AML-193 (cell line): Measurements from ENCODE around the gene SF3A2.
"Not testable (repeated sequence)": the region's sequence is repeated elsewhere in the genome, so short reads cannot be mapped to it uniquely, and the experiment has no call there.

Source experiments
- DNase-seq, 2 experiments: peaks; one replicate each; lab custom pipeline; 2025; lab: John Stamatoyannopoulos, UW

SF3A2 gene, protein sequence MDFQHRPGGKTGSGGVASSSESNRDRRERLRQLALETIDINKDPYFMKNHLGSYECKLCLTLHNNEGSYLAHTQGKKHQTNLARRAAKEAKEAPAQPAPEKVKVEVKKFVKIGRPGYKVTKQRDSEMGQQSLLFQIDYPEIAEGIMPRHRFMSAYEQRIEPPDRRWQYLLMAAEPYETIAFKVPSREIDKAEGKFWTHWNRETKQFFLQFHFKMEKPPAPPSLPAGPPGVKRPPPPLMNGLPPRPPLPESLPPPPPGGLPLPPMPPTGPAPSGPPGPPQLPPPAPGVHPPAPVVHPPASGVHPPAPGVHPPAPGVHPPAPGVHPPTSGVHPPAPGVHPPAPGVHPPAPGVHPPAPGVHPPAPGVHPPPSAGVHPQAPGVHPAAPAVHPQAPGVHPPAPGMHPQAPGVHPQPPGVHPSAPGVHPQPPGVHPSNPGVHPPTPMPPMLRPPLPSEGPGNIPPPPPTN

DNA sequence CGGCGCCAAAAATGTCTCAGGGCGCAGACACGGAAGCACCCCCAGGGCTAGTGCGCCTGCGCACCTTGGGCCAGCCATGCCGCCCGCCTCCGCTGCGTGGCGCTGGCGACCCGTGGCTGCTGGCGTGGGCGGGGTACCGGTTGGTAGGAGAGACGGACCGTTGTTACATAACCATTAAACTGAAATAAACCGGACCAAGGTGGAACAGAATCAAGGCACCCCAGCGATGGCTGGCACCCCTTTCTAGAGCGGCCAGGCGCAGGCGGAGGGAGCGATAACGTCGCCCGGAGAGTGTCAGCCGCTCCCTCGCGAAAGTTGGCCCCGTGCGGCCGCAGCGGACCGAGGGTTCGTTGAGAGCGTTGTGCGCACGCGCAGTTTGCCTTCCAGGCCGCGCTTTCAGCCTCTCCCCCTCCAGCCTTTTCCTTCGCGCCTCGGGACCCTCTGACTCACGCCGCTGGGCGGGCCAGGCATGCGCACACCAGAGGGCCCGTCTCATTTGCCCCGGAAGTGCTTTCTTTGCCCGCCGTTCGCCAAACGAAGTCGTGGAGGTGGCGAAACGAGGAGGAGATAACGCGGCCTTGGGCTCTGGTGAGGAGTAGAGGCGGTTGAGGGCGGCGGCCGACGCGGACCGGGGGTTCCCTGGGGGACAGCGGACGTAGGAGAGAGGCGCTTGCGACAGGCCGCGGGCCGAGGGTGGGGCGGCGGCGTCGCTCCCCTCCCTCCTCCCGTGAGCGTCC lies at the start of gene SF3A2, which contains the start of gene PLEKHJ1:
Gene SF3A2 (plus strand): TSS at position 511 of the 737 bp plus-strand sequence. CDS start 6,595 bp downstream, outside the sequence.
Gene PLEKHJ1 (minus strand): TSS at position 16 of the 737 bp plus-strand sequence. CDS start 81 bp downstream, outside the sequence.
- peak; percentile 92 to 93 for DNase-seq

DNA sequence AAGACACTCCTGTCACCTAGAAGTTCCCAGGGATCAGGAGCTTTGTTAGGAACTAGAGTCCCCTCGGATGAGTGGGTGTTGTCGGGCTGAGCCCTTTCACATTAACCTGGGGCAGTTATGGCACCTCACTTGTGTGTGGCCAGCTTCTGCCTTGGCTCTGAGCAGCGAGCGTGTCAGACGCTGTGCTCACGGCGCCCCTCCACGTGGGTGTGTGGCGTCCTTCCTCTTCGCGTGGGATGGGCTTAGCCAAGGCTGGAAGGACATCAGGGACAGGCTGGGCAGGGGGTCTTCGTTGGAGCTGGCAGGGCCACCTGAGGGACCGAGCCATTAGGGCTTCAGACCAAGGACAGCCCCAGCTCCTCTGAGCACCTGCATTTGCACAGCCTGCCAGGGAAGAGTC lies 49.5 kb upstream of the SF3A2 start:
- DNase-seq, result no peak

DNA sequence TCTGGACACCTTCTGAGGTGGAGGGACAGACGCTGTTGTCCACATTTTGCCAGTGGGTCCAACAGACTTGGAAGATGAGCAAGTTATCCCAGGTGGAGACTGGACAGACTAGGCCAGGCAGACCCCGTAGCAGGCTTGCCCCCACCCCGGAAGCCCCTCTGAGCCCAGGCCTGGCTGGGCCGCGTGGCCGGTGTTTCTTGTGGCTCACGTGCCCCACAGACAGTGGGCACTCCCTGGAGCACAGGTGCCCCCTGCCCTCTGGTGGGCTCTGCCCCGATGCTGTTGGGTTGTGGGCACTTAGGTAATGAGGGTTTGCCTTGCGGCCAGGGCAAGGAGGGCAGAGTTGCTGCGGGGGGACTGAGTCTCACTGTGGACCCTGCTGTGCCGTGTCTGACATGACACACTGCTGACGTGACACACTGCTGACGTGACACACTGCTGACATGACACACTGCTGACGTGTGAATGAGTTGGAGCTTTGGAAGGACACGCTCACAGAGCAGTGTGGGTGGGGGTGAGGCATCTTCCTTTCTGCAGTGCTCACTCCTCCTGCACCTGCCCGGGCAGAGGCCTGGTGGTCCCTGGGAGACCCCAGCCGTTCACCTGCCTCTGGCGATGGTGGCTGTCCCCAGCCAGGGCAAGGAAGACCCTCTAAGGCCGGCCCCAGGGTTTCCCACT lies 47.8 kb upstream of the SF3A2 start:
- DNase-seq, result no peak

DNA sequence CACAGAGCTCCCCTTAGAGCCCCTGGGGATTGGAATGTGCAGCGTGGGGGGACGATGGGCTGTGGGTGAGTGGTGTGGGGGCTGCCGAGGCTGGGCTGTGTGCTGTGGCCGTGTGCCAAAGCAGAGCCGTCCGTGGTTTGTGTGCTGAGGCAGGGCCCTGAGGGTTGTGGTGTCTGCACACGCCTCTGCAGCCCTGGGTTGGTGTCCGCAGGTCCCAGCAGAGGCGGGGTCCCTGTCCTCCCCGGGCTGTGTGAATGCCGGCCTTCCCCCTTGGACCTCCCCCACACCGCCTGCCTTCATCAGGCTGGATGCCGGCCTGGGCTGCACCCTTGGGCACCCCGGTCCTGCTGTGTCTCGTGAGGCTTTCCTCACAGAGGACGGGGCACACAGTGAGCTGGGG lies 46.7 kb upstream of the SF3A2 start:
- no peak for DNase-seq

DNA sequence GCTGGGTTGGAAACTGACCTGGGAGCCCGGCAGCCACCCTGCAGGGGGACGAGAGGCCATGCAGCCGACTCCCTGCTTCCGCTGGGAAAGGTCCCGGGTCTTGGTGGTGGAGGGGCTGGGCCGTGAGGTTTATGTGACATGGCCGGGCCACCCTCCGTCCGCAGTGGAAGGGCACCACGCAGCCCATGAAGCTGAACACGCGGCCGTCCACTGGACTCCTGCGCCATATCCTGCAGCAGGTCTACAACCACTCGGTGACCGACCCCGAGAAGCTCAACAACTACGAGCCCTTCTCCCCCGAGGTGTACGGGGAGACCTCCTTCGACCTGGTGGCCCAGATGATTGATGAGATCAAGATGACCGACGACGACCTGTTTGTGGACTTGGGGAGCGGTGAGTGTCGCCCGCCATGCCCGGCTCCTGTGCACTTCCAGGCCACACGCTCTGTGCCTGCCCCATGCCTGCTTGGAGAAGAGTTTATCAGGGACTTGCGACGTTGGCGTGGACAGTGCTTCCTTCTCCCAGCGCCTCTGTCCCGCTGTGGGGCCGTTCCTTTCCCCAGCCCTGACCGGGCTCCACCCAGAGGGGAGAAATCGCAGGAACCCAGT lies 45.7 kb upstream of the SF3A2 start:
- DNase-seq, result no peak

DNA sequence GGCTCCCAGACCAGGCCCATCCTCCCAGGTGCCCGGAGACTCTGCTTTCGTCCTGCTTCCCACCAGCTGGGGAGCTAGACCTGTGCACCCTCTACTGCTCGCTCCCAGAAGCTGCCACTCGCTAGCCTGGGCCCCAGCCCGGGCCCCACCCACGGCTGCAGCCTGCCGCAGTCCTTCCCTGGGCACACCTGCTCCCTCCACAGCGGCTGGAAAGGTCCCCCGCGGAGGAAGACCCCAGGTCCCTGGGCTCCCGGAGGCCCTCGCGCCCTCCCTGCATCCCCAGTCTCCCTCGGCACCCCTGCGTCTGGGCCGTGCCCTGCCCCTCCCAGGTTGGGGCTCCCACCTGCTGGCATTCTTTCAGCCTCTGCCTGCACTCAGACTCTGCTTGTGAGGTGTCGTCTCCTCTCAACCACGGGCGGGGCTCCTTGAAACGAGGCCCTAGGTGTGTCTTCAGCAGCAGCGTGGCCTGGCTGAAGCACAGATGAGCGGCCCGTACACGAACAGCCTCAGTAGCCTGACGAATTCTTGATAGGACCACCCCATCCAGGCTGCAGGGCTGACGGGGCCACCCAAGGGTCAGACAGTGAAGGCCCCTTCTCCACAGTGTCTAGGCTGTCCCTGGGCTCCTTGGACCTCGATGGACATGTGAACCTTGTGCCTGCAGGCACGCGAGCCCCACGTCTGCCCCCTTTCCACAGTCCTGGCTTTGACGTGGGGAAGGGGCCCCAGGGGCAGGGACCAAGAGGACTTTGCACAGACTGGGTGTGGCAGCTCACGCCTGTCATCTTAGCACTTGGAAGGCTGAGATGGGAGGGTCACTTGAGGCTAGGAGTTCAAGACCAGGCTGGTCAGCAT lies 44.9 kb upstream of the SF3A2 start:
- DNase-seq, result no peak

DNA sequence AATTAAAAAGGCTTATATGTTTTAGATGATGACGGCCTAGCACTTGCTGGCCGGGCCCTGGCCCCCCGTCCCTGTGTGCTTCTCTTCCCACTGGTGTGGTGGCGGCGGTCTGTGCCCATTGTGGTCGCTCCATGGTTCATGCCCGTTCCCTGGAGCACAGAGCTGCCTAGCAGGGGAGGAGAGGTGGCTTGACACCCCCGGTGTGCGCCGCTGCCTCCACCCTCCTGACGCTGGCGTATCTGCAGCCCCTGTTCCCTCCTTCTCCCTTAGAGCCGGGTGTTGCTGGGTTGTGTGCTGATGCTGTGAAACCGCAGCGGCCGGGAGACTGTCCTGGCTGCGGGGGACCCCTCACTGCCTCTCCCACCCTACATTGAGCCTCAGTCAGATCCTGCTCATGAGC lies 43.8 kb upstream of the SF3A2 start:
- DNase-seq, result no peak

DNA sequence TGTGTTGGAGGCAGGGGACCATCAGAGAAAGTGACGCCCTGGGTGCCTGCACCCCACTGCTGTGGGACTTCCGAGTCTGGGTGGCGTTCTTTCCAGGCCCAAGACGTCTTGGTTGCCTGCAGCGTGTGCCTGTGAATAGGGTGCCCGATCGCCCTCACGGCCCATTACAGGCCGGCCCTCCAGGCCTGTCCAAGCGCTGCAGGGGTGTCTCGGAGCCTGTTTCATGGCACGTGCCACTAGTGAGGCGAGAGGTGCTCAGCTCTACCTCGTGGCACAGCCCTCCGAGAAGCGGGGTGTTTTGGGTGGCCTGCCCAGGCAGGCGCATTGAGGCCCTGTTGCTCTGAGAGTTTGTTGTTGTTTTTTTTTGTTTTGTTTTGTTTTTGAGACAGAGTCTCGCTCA lies 42.8 kb upstream of the SF3A2 start:
- no peak for DNase-seq

DNA sequence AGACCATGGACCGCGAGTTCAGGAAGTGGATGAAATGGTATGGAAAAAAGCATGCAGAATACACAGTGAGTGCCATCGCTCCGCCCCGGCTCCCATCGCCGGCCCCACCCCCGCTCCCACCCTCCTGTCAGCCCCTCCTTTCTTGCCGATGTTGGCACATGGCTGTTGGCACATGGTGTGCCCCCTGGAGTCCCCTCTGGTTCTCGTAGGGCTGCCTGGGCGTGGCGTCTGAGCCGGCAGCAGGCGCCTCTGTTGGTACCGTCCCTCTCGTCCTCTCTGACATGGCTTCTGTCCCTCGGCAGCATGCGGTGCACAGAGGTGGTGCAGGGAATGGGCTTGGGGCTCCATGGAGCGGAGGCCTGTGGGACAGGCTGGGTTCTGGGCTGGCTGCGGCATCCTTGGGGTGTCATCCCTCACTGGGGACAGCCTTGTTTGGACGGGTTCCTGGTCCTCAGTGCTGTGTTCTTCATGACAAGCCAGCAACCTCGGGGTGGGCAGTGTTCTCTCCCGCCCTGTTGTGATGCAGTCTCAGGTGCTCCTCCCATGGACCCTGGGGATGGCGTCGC lies 42.0 kb upstream of the SF3A2 start:
- DNase-seq, result no peak

DNA sequence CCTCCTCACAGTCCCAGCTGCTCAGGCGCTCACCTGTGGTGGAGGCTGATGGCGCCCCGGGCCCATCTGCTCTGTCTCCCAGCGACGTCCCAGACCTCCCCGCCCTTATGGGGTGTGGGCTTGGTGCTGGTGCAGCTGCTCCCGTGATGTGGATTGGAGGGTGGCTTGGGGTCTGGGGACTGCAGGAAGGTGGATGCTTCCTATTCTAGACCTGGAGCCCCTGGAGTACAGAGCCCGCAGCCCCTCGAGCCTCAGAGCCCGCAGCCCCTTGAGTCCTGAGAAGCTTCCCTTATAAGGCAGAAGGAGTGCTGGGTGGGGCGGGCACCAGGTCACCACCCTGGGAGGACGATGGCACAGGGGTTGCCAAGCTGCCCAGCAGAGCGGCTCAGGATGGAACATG lies 41.3 kb upstream of the SF3A2 start:
- no peak for DNase-seq

DNA sequence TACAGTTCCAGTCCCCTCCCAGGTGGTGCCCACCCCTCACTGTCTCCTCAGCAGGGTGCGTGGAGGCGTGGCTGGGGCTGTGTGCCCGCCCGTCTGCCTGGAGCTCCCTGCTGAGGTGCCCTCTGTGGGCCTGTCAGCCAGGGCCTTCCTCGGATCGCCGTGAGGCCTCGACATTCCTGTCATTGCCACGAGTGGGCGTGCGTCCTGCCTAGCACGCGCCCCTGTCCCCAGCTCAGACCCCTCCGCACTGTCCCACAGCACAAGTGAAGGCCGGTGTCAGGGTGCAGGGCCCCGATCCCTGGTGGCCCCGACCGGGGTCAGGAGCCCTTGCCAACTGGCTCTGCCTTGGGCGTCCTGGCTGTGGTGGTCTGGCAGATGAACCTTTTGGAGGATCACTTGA lies 40.7 kb upstream of the SF3A2 start:
- no peak for DNase-seq

DNA sequence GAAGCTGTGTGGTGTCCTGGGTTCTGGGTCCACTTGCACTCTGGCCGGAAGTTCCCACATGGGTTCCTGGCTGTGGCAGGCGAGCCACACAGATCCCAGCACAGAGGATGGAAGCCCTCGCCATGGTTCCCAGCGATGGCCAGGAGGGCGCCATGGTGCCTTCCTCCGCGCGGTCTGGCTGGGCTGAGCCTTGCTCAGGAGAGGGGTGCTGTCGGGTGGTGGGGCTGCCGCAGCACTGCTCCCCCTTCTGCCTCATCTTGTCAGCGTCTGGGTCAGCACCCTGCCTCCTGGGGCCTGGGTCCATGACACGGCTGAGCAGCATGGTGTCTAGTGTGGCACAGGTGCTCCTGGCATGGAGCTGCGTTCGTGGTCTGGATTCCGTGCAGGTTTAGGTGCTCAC lies 39.4 kb upstream of the SF3A2 start:
- DNase-seq, result no peak

DNA sequence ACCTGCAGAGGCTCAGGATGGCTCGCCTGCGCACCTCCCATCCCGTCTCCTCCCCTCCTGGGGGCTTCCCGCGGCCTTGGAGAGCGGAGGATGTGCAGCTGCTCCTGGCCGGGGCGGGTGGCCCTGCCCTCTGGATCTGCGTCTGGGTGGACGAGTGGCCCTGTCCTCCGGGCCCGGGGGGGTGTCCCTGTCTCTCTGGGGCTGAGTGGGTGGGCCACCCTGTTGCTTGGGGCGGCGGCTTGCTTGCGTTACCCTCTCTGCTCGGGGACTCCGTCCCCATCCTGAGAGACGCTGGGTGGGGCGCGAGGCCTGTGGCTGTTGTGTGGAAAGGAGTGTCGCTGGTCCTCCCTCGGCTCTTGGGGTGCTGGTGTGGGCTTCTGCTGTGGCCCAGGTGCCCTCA lies 38.3 kb upstream of the SF3A2 start:
- DNase-seq, result no peak

DNA sequence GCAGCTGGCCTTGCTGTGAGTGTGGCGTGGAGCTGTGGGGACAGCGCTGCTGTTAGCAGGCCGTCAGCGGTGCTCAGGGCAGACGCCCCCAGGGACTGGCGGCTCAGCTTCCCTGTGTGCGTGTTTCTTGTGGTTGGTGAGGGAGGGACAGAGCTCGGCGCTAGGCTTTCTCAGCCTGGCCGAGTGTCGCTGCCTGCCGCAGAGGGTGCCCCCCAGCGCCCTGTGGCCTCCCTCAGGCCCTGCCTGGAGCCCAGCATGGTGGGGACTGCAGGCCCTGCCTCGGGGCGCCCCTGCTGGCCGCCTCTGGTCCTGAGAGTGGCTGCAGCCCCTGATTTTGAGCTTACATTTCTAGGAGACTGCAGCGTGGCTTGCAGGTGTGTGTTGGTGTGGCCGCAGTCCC lies 37.4 kb upstream of the SF3A2 start:
- DNase-seq, result no peak

DNA sequence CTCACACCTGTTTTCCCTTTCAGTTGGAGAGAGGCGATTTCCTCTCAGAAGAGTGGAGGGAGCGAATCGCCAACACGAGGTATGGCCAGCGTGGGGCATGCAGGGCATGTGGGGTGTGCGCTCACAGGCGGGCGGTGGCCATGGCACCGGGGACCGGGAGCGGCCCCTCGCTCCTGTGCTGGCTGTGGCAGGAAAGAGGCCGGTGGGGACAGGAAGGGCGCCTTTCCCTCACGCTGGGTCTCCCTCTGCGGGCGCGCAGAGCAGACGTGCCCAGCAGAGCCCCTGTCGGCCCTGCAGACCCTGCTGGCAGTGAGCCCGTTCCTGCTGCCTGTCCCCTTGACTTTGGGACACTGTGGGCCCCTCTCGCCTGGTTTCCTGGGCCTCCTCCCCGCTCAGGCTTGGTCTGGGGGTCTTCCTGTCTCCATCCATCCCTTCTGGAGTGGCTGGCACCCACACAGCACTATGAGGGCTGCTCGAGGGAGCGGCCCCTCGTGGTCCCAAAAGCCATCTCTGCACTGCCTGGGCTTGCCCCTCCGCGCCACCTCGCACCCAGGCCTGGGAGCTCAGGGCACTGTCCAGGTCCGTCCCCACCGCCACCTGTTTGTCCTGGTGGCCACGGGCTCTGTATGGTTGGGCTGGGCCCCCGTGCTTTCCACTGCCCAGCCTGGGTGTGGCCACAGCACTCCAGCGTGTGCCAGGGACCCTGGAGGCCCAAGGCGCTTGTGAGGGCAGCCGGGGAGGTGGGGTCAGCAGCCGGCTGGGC lies 36.6 kb upstream of the SF3A2 start:
- DNase-seq, result no peak

DNA sequence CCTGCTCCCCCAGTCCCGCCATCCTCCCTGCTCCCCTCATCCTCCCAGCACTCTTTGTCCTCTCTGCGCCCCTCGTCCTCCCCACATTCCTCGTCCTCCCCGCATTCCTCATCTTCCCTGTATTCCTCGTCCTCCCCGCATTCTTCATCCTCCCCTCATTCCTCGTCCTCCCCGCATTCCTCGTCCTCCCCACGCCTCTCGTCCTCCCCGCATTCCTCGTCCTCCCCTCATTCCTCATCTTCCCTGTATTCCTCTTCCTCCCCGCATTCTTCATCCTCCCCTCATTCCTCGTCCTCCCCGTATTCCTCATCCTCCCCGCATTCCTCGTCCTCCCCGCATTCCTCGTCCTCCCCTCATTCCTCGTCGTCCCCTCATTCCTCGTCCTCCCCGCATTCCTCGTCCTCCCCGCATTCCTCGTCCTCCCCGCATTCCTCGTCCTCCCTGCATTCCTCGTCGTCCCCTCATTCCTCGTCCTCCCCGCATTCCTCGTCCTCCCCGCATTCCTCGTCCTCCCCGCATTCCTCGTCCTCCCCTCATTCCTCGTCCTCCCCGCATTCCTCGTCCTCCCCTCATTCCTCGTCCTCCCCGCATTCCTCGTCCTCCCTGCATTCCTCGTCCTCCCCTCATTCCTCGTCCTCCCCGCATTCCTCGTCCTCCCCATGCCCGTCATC lies 35.9 kb upstream of the SF3A2 start:
- DNase-seq, result not testable (repeated sequence)

DNA sequence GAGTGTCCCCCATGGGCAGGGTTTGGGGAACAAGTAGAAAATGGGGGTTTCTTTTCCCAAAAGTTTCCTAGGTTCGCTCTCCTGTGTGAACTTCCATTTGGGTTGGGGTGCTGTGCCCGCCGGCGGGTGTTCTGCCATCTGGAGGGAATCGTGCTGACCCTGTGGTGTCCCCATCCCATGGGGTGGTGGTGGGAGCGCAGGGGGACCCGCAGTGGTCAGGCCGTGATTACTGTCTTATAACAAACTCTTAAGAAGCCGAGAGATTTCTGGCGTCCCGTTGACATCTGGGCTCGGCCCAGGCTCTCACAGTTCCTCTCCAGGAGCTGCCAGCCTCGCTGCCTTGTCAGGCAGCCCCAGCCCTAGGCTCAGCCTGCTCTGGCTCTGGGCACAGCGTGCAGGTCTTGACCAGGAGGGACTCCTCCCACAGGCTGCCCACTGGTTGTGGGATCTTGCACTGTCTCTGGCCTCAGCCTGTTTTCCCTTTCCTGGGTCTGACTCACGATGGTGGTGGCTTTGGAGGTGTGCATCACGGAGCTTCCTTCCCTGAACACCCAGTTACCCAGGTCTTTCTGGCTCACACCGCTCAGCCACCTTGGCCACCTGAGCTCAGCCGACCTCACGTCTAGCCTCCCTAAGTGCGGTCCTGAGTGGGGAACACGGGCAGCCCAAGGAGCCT lies 35.0 kb upstream of the SF3A2 start:
- DNase-seq, result no peak

DNA sequence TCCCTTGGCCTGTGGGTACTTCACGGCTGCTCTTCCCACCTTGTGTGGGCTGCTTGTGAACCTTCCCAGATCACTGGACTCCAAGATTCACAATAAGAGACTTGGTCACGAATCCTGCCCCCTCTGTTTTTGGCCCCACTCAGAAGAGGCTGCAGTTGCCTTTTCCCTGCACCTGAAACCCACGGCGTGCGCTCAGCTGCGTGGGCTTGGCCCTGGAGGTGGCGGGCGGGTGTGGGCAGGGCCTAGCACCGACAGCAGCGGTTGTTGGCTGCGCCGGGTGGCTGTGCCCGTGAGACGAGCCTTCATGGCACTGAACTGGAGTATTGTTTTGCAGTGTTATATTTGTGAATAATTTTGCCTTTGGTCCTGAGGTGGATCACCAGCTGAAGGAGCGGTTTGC lies 34.3 kb upstream of the SF3A2 start:
- DNase-seq, result no peak

DNA sequence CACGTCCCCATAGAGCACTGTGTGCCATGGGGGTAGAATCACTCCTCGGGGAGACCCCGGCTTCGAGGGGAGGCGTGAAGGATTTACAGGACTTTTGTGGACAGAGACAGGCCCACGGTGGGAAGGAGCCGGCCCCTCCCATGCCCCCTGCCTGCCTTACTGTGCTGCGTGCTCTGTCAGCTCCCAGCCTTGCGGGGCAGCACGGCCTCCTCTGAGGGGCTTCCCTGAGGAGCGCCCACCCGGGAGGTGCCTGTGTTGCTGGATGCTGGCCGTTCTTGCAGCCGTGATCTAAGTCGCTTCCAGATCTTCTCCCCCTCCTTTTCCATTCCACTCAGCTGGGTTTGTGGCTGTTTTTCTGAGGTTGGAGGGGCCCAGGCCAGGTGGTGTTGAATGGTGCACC lies 29.6 kb upstream of the SF3A2 start:
- no peak for DNase-seq
